ENCODE results near the gene PPARGC1A.

- TF ChIP-seq CTCF (IDR thresholded peaks at IDR 0.05; ENCODE audit: insufficient read depth, low read depth, low read length) (no peak), EZH2 (IDR thresholded peaks at IDR 0.05; ENCODE audit: insufficient read depth, low read length) (no peak)
Observed at GRCh38 chr4:23902222-23902804, 12.5 kb upstream of the PPARGC1A start.
